Adipose tissue (tissue), 3 donors: Measurements from ENCODE around the gene ANKRD66. TPM values are rescaled to one million over a fixed set of nuclear protein-coding genes. Genes with fewer than 3 reads are reported as not detected.
"Not testable (repeated sequence)": the region's sequence is repeated elsewhere in the genome, so short reads cannot be mapped to it uniquely, and the experiment has no call there.

Experiments used
- H3K27ac ChIP-seq: one replicate; pipeline ENCODE4 v1.5.1; 2013; ENCODE audit warnings: low read depth, low read length
- WGBS, 3 donors: extraction: QIAGEN DNeasy Blood & Tissue Kit; methylation state at CpG; one replicate each; pipeline ENCODE4 v1.1.7; 2013; 5-methylcytosine and 5-hydroxymethylcytosine counted together
- polyA plus RNA-seq, 3 donors: library from polyadenylated mRNA; stranded (reverse); fragments of 200-250 nt; gene quantifications; one replicate each; pipeline ENCODE4 v1.2.3, GENCODE V29; 2013
- donor health status: healthy with polysubstance abuse.
- donor health status: Bipolar disorder and iron deficiency.
- donor health status: healthy.

The ANKRD66 gene
- polyA plus RNA-seq, 3 donors = not detected

DNA sequence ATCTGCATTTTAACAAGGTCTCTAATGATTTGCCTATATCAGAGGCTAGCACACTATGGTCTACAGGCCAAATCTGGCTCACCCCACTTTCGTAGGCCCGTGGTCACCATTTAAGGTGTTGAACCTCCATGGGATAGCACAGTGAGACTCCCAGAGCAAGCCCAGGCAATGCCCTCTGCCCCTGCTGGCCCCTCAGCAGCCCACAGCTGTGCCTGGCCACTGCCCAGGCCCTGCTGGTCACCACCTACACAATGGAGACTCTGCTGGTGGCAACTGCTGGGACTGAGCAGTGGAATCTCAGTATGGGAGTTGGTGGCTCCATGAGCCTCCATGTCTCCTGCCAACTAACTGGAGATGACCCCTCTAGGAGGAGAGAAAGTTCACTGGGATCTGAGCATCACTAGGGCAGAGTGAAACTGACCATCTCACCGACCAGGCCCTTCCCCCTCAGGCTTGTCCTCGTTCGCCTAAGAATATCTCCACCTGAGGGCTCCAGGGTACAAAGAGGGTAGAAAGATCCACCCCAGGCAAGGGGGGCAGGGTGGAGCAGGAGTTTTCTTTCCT, 2.3 kb downstream of the ANKRD66 start:
- no peak overlapping the region for H3K27ac ChIP-seq
- 89 to 96% (median 92%) methylated on average over 5 of the region's 5 CpGs for WGBS, 3 donors

DNA sequence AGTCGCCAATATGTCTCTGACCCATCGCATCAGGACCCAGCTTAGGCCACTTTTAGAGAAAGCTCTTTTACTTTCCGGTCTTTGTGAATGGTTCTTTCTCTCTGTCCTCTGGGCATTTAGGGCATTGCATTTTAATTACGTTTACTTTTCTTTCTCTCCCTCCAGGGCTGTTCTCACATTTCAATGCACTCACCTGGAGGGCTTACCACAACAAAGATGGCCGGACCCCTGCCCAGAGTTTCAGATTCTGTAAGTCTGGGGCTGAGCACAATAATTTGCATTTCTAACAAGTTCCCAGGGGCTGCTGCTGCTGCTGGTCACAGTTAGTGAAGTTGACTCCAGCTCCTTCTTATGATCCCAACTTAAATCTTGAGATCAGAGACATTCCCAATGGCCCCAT, 3.0 kb downstream of the ANKRD66 start:
- H3K27ac ChIP-seq = no peak overlapping the region
- WGBS, 3 donors = 76 to 96% (median 93%) methylated on average over 5 of the region's 5 CpGs

DNA sequence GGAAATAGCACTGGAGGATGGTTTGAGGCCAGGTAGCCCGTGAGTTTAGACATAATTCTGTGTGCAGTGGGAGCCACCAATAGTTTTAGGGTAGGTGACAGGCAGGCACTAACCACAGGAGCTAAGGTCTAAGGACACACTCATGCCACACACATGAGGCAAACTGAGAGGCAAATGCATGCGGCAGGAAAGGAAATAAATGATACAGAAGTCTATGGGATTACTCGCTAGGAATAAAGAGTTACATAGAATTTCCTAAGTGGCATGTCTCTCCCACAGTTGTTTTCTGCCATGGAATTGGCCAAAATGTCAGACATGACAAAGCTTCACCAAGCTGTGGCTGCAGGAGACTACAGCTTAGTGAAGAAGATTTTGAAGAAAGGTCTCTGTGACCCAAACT, 4.9 kb downstream of the ANKRD66 start:
- no peak overlapping the region for H3K27ac ChIP-seq
- 64 to 88% (median 76%) methylated on average over 3 of the region's 3 CpGs for WGBS, 3 donors

DNA sequence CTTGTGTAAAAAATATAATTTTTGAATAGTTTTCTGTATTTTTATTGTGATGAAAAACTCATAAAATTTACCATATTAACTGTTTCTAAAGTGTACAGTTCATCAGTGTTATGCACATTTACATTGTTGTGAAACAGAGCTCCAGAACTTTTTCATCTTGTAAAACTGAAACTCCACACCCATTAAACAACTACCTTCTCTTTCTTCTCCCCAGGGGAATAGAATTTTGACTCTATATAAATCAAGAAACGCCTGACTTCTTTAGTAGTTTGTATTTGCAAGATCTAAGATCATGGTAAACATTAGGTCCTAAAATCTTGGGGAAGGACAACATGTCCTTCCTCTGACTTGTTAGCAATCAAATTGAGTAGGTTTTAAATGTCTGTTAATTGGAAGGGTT, 9.1 kb downstream of the ANKRD66 start:
- WGBS, 3 donors = 37 to 60% (median 60%) methylated on average over 1 of the region's 1 CpG
- no peak overlapping the region for H3K27ac ChIP-seq

DNA sequence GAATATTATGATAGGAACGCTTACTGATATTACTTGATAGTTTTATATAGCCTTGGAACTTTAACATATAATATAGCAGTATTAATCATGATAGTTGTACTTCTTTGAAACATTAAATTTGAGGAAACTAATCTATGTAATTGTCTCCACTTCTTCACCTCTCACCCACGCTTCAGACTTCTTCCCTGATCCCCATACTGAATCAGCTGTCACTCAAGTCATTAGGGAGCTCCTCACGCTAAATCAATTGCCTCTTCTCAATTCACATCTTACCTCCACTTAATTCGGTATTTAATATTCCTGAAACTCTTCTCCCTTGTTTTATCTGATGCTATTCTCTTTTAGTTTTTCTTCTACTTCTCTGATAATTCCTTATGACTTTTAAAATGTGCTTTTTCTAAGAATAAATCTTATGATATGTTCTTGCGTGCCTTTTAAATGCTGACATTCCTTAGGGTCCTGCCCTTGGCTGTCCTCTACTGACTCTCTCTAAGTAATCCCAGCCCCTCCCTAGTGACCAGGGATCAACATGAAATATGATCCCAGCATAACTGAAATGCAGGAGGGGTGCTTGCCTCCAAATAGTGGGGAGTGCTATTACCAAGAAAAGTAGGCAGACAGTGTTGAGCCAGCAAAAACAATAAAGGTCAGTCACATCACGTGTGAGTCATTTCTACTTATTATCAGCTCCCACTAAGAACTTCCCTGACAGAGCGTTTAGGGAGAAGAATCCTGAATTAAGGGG, 9.9 kb downstream of the ANKRD66 start:
- 60 to 69% (median 63%) methylated on average over 7 of the region's 7 CpGs for whole genome bisulfite sequencing, 3 donors
- no peak overlapping the region for H3K27ac ChIP-seq

DNA sequence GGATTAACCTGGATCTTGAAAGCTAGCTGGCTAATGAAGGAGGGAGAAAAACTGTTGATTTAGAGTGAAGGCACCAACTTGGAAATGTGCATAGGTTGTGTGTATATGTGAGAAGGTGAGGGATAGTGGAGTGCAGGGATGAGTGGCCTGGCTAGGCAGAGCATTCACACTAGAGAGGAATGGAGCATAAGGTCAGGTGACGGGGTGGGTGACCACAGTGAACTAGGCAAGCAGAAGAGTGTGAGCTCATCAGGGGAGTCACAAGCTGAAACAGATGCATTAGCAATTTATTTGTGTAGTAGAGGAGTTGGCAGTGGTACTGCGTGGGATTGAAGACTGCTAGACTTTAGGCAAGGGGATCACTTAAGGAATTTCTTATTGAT, 10.5 kb downstream of the ANKRD66 start:
- 64 to 77% (median 70%) methylated on average over 2 of the region's 2 CpGs for WGBS, 3 donors
- no peak overlapping the region for H3K27ac ChIP-seq

DNA sequence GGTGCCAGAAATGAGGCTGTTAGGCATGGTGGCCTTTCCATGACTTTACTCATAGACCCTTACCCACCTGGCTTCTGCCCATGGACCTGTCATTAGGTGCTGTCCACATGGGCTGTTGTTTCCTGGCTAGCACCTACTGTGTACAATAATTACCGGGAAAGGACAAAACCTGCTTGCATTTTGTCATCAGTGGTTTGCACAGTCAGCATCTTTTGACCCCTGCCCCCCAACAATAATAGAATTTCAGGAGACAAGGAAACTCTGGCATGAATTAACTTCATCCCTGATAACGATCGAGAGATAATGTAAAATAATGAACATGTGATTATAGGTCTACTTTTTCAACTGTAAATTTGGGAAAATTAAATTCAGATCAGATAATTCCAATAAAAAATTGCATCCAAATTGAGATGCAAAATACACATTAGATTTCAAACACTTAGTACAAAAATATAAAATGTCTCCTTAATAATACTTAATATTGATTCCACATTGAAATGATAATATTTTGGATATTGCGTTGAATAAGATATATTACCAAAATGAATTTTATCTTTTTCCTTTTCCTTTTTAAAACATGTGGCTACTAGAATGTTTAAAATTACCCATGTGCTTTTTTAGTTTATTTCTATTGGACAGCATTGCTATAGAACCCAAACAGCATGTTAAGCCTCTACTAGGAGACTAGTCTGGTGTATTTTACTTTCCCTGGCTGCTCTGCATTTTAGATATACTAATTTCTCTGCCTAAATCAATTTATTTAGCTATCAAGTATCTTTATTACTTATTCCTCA, 12.4 kb downstream of the ANKRD66 start:
- WGBS, 3 donors = 91 to 96% (median 94%) methylated on average over 4 of the region's 4 CpGs

DNA sequence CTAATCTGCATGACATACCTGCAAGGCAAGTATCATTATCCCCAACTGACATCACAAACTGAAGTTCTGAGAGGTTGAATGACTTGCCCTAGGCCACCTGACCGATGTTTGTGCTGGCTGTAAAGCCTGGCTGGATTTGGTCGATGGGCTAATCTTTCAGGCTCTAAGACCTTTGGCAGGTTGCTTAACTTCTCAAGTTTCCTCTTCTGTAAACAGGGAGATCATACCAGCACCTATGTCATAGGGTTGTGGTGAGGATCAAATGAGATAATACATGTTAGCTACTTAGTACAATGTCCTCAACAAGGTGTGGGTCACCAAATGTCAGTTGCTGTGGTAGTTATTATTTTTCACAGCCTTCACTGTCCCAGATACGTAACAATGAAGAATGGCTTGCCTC, 14.2 kb downstream of the ANKRD66 start:
- no peak overlapping the region for H3K27ac ChIP-seq
- 67 to 86% (median 81%) methylated on average over 3 of the region's 3 CpGs for WGBS, 3 donors

More for the DNA sequence above, 12.4 kb downstream of the ANKRD66 start:
- H3K27ac ChIP-seq = no peak overlapping the region

DNA sequence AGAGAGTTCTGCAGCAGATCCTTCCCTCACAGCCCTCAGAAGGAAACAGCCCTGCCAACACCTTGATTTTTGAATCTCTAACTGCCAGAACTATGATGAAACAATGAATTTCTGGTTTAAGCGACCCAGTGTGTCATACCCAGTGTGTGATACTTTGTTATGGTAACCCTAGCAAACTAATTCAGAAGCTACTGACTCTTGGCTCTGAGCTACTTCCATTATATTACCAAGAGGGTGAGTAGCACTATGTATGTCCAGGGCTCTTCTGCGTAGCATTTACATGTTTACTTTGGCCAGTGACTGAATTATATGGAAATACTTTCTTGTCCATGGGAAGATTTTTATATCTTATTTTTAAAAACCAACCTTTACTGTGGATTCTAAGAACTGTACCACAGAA, 16.7 kb downstream of the ANKRD66 start:
- 84 to 89% (median 85%) methylated on average over 2 of the region's 2 CpGs for WGBS, 3 donors
- H3K27ac ChIP-seq = no peak overlapping the region

DNA sequence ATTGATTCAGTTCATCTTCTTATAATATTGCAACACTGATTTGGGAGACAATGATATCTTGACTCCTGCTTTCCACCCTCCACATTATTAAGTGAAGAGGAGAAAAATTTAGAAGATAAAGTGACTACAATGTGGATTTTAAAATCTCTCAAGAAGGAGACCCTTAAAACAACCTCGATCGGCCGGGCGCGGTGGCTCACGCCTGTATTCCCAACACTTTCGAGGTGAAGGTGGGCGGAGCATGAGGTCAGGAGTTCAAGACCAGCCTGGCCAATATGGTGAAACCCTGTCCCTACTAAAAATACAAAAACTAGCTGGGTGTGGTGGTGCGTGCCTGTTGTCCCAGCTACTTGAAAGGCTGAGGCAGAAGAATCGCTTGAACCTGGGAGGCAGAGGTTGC, 17.5 kb downstream of the ANKRD66 start:
- not testable (repeated sequence) for H3K27ac ChIP-seq
- WGBS, 3 donors = 80 to 88% (median 82%) methylated on average over 10 of the region's 10 CpGs

DNA sequence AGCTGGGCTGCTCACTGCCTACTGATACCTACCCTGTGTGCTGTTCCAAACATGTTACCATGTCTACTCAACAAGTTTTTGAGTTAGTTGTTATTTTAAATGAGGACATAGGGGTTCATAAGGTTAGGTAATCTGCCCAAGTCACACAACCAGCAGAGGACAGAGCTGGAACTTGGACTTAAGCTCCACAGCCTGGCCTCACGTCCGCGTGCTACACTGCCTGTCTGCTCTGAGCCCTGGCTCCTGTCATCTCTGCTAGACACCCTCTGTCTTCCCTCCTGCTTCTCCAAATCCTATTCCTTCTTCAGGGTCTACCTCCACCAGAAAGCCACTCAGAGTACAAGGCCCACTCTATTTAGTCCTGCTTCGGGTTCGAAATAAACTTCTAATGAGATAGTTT, 18.2 kb downstream of the ANKRD66 start:
- H3K27ac ChIP-seq = no peak overlapping the region
- 94 to 96% (median 95%) methylated on average over 5 of the region's 5 CpGs for WGBS, 3 donors

DNA sequence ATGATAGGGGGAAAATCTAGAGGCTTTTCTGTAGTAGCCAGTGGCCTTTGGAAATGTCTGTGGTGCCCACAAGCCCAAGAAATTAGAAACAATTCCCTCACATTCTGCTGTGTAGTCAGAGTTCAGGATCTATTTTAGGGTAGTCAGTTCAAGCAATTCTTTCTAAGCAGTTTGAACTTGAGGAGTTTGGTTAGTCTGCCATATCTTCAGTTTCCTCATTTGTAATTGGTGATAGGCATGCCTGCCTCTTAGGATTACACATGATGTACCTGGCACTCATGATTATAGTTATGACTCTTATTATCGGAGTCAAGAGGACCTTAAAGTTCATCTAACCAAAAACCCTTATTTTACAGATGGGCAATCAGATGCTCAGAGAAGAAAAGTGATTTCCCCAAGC, 25.3 kb downstream of the ANKRD66 start:
- 91 to 97% (median 91%) methylated on average over 1 of the region's 1 CpG for WGBS, 3 donors
- H3K27ac ChIP-seq = no peak overlapping the region

DNA sequence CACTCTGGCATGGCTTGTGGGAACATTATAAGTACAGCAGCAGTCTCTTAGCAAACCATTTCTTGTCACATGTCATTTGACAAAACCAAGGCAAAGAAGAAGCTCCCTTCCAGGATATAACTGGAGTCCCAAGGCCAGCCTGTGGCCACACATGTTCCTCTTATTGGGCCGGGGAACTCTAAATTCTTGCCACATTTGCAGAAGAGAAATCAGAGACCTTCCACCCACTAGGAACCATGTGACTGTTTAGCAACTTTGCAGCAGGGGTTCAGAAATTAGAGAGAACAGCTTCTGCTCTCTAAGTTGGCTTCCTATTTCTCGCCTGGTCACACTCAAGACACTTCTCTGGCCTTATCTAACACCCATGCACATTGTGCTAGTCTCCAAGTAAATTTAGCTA, 26.0 kb downstream of the ANKRD66 start:
- H3K27ac ChIP-seq = no peak overlapping the region
- 28 to 69% (median 36%) methylated on average over 2 of the region's 2 CpGs for WGBS, 3 donors

DNA sequence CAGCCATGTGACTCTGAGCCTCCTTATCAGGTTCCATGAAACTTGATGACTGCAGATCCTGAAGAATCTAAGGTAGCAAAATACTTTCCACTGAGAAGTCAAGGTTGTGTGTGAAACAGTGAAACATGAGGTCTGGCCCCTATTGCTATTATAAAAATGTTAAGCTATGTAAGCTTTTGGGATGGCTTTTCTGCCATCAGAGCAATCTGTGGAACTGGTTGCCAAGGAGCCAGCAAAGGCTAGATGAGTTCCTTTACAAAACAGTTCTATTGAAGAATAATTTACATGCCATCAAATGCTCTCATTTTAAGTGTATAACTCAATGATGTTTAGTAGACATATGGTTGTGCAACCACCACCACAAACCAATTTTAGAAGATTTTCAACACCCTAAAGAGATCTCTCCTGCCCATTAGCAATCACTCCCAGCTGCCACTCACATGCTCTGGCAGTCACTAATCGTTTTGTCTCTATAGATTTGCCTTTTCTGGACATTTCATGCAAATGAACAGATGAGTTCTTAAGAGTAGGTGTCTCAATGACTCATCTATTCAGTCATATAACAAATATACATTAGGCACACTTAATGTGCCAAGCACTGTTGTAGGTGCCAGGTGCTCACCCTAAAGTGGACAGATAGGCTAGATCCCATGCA, 26.6 kb downstream of the ANKRD66 start:
- 34 to 72% (median 45%) methylated on average over 1 of the region's 1 CpG for WGBS, 3 donors
- H3K27ac ChIP-seq = no peak overlapping the region

DNA sequence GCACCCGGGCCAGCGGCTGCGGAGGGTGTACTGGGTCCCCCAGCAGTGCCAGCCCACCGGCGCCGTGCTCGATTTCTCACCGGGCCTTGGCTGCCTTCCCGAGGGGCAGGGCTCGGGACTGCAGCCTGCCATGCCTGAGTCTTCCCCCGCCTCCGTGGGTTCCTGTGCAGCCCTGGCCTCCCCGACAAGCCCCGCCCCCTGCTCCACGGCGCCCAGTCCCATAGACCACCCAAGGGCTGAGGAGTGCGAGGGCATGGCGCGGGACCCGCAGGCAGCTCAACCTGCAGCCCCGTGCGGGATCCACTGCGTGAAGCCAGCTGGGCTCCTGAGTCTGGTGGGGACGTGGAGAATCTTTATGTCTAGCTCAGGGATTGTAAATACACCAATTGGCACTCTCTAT, 28.0 kb downstream of the ANKRD66 start:
- 92 to 94% (median 94%) methylated on average over 17 to 23 of the region's 24 CpGs for WGBS, 3 donors
- not testable (repeated sequence) for H3K27ac ChIP-seq

DNA sequence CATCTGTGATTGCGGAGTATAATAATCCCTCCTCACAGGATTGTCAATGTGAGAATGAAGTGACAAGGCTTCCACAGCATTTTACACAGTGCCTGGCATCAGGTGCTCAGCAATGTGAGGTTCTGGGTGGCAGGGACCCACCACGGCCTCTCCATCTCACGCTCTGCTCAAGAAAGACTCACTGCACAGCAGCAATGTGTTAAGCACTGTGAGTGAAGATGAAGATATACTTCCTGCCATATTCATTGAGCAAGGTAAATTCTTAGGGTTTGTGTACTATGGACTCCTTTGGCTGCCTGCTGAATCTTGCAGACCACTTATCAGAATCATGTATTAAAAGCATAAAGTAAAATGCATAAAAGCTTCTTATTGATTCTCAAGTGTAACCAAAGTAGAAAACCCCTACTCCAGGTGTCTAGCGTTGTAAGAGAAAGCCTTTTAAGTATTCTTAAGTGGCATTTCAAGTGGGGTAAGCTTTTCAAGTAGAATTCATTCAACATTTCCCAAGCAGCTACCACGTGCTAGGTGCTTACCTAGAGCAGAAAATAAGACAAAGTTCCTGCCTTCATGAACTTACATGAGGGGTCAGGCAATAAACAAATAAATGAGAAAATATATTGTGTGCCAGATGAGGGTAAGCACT, 29.5 kb downstream of the ANKRD66 start:
- no peak overlapping the region for H3K27ac ChIP-seq
- 89 to 91% (median 90%) methylated on average over 5 of the region's 5 CpGs for WGBS, 3 donors

DNA sequence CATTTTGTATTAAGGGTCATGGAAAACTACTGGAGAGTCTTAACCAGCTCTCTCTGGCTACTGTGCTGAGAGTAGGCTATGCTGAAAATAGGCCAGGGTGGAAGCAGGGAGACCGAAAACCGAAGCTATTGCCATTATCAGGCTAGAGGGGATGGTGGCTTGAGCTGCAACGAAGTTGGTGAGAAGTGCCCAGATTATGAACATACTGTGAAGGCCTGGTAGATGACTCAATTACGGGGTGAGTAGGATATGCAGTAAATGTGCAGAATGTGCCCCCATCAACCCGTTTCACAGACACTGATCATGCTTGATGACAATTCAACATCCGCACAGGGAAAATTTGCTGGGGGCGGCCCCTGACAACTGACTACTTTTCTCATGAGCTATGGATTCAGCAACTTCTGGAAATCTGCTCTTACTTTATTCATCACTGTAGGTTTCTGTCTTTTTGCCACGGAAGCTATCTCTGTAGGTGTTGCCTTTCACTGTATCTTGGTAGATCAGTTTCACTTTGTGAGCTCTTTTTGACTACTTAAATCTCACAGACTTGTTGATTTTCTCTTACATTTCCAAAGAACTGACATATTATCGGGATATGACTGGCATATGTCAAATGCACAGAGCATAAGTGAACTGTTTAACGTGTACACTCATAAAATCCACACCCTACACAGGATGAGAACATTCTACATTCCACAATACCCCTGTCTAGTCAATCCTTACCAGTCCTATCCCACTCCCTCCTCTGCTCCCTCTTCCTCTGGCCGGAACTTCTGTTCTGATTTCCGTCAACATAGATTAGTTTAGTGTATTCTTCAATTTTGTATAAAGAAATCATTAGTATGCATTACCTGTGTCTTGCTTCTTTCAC, 31.0 kb downstream of the ANKRD66 start:
- WGBS, 3 donors = 83 to 89% (median 89%) methylated on average over 12 of the region's 12 CpGs
- no peak overlapping the region for H3K27ac ChIP-seq
